Neural crest cell (in vitro differentiated cells): ENCODE results near the gene PPM1H. TPM values are rescaled to one million over a fixed set of nuclear protein-coding genes. Genes with fewer than 3 reads are reported as not detected.

ENCODE experiments used
- DNase-seq: peaks from one replicate; pipeline ENCODE4 v3.0.0; 2021; ENCODE audit warnings: low read depth, mixed read lengths, low spot score
- H3K27ac Mint-ChIP-seq: one replicate; pipeline ENCODE4 v1.8.0; 2021; ENCODE audit warnings: mild to moderate bottlenecking, mixed read lengths; ENCODE audit not compliant: unreplicated experiment
- H3K27me3 Mint-ChIP-seq: 2 replicates; pipeline ENCODE4 v1.8.0; 2021; ENCODE audit warnings: low read depth, mild to moderate bottlenecking, mixed read lengths
- H3K36me3 Mint-ChIP-seq: 2 replicates; pipeline ENCODE4 v1.8.0; 2021; ENCODE audit warnings: low read depth, mild to moderate bottlenecking, mixed read lengths
- H3K4me1 Mint-ChIP-seq: 2 replicates; pipeline ENCODE4 v1.8.0; 2021; ENCODE audit warnings: mixed read lengths
- H3K4me3 Mint-ChIP-seq: one replicate; pipeline ENCODE4 v1.8.0; 2021; ENCODE audit warnings: mild to moderate bottlenecking, mixed read lengths
- H3K9me3 Mint-ChIP-seq: 2 replicates; pipeline ENCODE4 v1.8.0; 2021; ENCODE audit warnings: mixed read lengths
- total RNA-seq: library from RNA; stranded (reverse); gene quantifications from 2 replicates; pipeline ENCODE4 v1.2.1, GENCODE V29; 2021
- TF ChIP-seq, protein P1 (sequence below): fragments of 200-600 bp; sonication (generic); conservative IDR thresholded peaks from 2 replicates; pipeline ENCODE4 v1.5.0; 2021; ENCODE audit warnings: antibody characterized with exemption, mild to moderate bottlenecking

The PPM1H gene
- total RNA-seq, 1 donor from 2014 or later, result 3.5 TPM

DNA sequence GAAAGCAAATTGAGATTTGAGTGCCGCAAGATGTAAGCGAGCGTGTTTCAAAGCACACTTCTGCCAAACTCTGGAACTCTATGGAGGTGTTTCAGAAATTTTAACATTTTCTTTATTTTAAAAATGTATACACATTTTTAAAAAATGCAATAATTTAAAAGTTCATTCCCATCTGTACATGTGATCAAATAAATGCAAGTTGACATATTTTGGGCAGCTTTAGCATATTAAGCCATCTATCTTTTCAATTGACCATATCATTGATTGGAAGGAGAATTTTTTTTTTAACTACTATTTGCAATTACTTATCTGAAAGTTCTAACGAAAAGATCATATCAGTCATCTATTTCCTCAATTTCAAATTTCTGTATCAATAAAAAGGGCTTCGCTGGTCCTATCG, 101.3 kb downstream of the PPM1H start:
- H3K9me3 Mint-ChIP-seq, result no peaks in the 10 kb centered on the region
- no peak for DNase-seq
- no peaks in the 10 kb centered on the region for H3K36me3 Mint-ChIP-seq
- H3K27ac Mint-ChIP-seq, result no peak overlapping the region
- H3K4me1 Mint-ChIP-seq, result peaks cover 13% of the 10 kb centered on the region
- H3K27me3 Mint-ChIP-seq, result peaks cover 79% of the 10 kb centered on the region
- TF ChIP-seq, protein P1, sequence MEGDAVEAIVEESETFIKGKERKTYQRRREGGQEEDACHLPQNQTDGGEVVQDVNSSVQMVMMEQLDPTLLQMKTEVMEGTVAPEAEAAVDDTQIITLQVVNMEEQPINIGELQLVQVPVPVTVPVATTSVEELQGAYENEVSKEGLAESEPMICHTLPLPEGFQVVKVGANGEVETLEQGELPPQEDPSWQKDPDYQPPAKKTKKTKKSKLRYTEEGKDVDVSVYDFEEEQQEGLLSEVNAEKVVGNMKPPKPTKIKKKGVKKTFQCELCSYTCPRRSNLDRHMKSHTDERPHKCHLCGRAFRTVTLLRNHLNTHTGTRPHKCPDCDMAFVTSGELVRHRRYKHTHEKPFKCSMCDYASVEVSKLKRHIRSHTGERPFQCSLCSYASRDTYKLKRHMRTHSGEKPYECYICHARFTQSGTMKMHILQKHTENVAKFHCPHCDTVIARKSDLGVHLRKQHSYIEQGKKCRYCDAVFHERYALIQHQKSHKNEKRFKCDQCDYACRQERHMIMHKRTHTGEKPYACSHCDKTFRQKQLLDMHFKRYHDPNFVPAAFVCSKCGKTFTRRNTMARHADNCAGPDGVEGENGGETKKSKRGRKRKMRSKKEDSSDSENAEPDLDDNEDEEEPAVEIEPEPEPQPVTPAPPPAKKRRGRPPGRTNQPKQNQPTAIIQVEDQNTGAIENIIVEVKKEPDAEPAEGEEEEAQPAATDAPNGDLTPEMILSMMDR, result no peak
- no peak overlapping the region for H3K4me3 Mint-ChIP-seq

DNA sequence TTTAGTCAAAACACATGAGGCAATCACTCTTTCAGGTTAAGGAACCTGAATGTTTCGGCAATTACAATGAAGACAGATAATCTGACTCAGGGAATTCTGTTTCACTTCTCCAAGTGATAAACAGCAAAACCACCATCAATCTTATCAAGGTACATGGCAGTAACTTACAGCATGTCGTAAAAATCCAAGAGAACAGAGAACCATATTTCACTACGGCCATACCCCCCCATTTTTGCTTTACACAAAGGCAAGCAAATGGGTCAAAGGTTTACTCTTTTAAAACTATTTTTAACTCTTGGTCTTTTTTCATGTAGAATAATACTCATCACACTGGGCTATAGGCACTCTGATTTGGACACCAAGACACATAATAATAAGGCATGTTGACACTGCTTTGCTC, 102.4 kb downstream of the PPM1H start:
- Mint-ChIP-seq H3K36me3 (no peaks in the 10 kb centered on the region), H3K4me1 (peaks cover 13% of the 10 kb centered on the region), H3K4me3 (no peak overlapping the region), H3K9me3 (no peaks in the 10 kb centered on the region), H3K27me3 (peaks cover 69% of the 10 kb centered on the region), H3K27ac (no peak overlapping the region)
- no peak for DNase-seq
- TF ChIP-seq, protein P1, result no peak

DNA sequence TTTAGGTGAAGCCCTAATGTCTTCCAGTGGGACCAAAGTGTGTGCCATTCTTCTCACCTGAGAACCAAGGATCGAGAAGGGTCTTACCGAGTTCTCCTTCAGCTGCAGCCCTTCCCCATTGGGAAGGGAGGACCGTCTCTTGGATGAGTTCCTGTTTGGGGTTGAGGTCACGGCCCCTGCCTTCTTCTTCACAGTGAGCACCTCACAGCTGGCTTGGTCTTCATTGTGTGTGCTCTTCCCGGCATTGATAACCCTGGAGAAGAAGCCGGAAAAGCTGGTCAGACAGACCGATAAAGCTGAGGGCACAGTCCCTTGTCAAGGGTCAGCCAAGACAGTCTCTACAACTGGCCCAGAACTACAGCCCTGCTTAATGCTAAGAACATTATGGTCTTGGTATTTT, 102.9 kb downstream of the PPM1H start:
- Mint-ChIP-seq H3K27ac (no peak overlapping the region), H3K4me1 (peaks cover 13% of the 10 kb centered on the region), H3K9me3 (no peaks in the 10 kb centered on the region), H3K27me3 (peaks cover 64% of the 10 kb centered on the region), H3K36me3 (no peaks in the 10 kb centered on the region), H3K4me3 (no peak overlapping the region)
- no peak for DNase-seq
- TF ChIP-seq, protein P1, result no peak

GRCh38 chr12:62827855-62828254, 107.1 kb downstream of the PPM1H start:
- Mint-ChIP-seq H3K27ac (no peak overlapping the region), H3K9me3 (no peaks in the 10 kb centered on the region), H3K36me3 (no peaks in the 10 kb centered on the region), H3K4me3 (no peak overlapping the region), H3K4me1 (no peaks in the 10 kb centered on the region), H3K27me3 (peaks cover 33% of the 10 kb centered on the region)
- TF ChIP-seq, protein P1, result no peak
- DNase-seq, result no peak

- Mint-ChIP-seq H3K4me3 (no peak overlapping the region), H3K27me3 (peaks cover 32% of the 10 kb centered on the region), H3K36me3 (peaks cover 2% of the 10 kb centered on the region), H3K4me1 (no peaks in the 10 kb centered on the region), H3K27ac (no peak overlapping the region), H3K9me3 (no peaks in the 10 kb centered on the region)
- TF ChIP-seq, protein P1, result peak; percentile 22
- DNase-seq, result no peak
These were observed 107.9 kb downstream of the PPM1H start for GRCh38 chr12:62827042-62827441.
